ENCODE data around the gene SRC.

The SRC gene

GRCh38 chr20:37353285-37353849 lies 7.4 kb downstream of the SRC start:
- H3K9me3 ChIP-seq = no peaks in the 10 kb centered on the region
- DNase-seq = no peak
- TF ChIP-seq, protein P1, sequence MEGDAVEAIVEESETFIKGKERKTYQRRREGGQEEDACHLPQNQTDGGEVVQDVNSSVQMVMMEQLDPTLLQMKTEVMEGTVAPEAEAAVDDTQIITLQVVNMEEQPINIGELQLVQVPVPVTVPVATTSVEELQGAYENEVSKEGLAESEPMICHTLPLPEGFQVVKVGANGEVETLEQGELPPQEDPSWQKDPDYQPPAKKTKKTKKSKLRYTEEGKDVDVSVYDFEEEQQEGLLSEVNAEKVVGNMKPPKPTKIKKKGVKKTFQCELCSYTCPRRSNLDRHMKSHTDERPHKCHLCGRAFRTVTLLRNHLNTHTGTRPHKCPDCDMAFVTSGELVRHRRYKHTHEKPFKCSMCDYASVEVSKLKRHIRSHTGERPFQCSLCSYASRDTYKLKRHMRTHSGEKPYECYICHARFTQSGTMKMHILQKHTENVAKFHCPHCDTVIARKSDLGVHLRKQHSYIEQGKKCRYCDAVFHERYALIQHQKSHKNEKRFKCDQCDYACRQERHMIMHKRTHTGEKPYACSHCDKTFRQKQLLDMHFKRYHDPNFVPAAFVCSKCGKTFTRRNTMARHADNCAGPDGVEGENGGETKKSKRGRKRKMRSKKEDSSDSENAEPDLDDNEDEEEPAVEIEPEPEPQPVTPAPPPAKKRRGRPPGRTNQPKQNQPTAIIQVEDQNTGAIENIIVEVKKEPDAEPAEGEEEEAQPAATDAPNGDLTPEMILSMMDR (IDR thresholded peaks at IDR 0.05) = no peak
- peaks cover 0 to 24% (median 8%) of the 10 kb centered on the region in 3 donors for H3K36me3 ChIP-seq
- peaks cover 0 to 84% (median 55%) of the 10 kb centered on the region in 4 donors for H3K4me1 ChIP-seq
- H3K27me3 ChIP-seq = no peaks in the 10 kb centered on the region
- H3K4me3 ChIP-seq = no peak overlapping the region
- intact Hi-C loops (cut with DNase I; ENCODE audit: low total_unique reads) = loop anchor here (5.0 kb wide), 1 partner anchor 61 kb away; no protein-coding TSS in a partner anchor
- H3K27ac ChIP-seq = no peak overlapping the region

DNA sequence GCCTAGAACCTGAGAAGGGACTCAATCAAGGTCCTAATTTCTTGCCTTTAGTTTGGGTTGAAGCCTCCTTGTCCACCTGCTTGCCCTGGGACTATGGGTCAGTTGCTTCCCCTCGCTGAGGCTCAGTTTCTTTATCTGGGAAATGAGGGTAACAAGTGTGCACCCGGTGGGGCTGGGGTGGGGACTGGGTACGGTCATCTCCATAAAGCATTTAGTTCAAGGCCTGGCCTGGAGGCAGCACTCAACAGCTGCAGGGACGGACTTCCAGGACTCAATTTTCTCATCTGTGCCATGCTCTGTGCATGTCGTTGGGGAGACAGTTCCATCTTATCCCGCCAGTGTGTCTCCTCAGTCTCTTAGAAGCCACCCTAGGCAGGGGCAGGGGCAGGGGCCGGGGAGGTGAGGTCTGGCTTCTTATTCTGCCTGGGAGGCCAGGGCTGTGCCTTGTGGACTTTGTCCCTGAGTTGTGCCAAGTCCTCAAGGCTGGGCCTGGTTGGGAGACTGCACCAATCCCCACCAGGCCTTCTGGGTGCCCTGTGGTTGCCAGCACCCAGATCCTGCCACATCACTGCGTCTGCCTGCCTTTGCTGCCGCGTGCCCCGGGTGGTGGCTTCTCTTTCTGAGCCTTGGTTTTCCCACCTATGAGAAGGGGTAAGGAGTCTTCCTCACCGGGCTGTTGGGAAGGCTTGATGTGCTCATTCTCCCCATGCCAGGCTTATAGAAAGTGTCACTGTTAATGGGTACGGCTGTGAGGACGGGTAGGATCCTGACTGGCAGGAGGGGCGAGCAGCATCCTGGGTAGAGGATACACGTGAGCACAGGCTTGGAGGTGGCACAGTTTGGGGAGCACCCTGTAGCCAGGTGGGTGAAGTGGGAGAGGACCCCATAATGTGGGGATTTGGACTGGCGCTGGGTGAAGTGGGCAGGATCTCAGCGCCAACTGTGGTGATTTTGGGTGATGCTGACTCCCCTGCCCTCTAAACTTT lies 8.6 kb downstream of the SRC start:
- no peak overlapping the region for H3K4me3 ChIP-seq
- H3K27ac ChIP-seq = peak overlapping the region in 1 of 2 donors; percentile 60
- no peak for DNase-seq
- H3K9me3 ChIP-seq = no peaks in the 10 kb centered on the region
- no peaks in the 10 kb centered on the region for H3K27me3 ChIP-seq
- TF ChIP-seq, protein P1 (IDR thresholded peaks at IDR 0.05) = no peak
- peaks cover 0 to 24% (median 8%) of the 10 kb centered on the region in 3 donors for H3K36me3 ChIP-seq
- H3K4me1 ChIP-seq = peaks cover 0 to 81% (median 59%) of the 10 kb centered on the region in 4 donors
- intact Hi-C loops (cut with DNase I; ENCODE audit: low total_unique reads) = loop anchor here (5.0 kb wide), 1 partner anchor 62 kb away; no protein-coding TSS in a partner anchor

- intact Hi-C loops (cut with DNase I; ENCODE audit: low total_unique reads) = no loop called here
- H3K4me3 ChIP-seq = no peak overlapping the region
- DNase-seq = no peak
- H3K36me3 ChIP-seq = peaks cover 0 to 21% (median 8%) of the 10 kb centered on the region in 3 donors
- peaks cover 0 to 71% (median 52%) of the 10 kb centered on the region in 4 donors for H3K4me1 ChIP-seq
- TF ChIP-seq, protein P1 (IDR thresholded peaks at IDR 0.05) = no peak
- H3K27ac ChIP-seq = peak overlapping the region; percentile 48 to 60
- no peaks in the 10 kb centered on the region for H3K27me3 ChIP-seq
- no peaks in the 10 kb centered on the region for H3K9me3 ChIP-seq
These were observed 9.6 kb downstream of the SRC start for GRCh38 chr20:37355252-37356180.

- peak overlapping the region; percentile 48 to 60 for H3K27ac ChIP-seq
These were observed 10.4 kb downstream of the SRC start for GRCh38 chr20:37356387-37356786.

More at GRCh38 chr20:37356387-37356786, 10.4 kb downstream of the SRC start:
- Histone ChIP-seq H3K36me3 (peaks cover 0 to 12% (median 3%) of the 10 kb centered on the region in 3 donors), H3K4me3 (no peak overlapping the region), H3K4me1 (peaks cover 0 to 68% (median 48%) of the 10 kb centered on the region in 4 donors), H3K27me3 (no peaks in the 10 kb centered on the region), H3K9me3 (no peaks in the 10 kb centered on the region)
- TF ChIP-seq, protein P1 (IDR thresholded peaks at IDR 0.05) = no peak
- DNase-seq = peak; percentile 82 to 92
- intact Hi-C loops (cut with DNase I; ENCODE audit: low total_unique reads) = no loop called here
